Body of pancreas (tissue), 4 donors: ENCODE data around the gene TBCK. TPM values are rescaled to one million over a fixed set of nuclear protein-coding genes. Genes with fewer than 3 reads are reported as not detected.
A peak's percentile ranks its signal among the peaks of the same experiment; 100 is the strongest.

ENCODE experiments used
- ATAC-seq: fragments of 150-250 bp; one replicate; pipeline ENCODE4 v1.9.1; 2016
- DNase-seq, 4 donors: peaks; one replicate each; pipeline ENCODE4 v3.0.0-alpha.2; 2019
- H3K27ac ChIP-seq, 4 donors: fragments of 200-600 bp; sonication (generic); 1 replicate in 3 of 4; 2 replicates in 1 of 4; pipeline versions ENCODE4 v1.5.1 to v1.6.1; 2016 to 2019; ENCODE audit warnings: mild to moderate bottlenecking in 1 of 4, mixed read lengths in 1 of 4, moderate library complexity in 1 of 4
- H3K27me3 ChIP-seq, 2 donors: fragments of 200-600 bp; sonication (generic); one replicate each; pipeline ENCODE4 v1.6.0; 2016; ENCODE audit warnings: mild to moderate bottlenecking in 1 of 2
- H3K36me3 ChIP-seq, 2 donors: fragments of 200-600 bp; sonication (generic); replicated peaks in 1 of 2; 2 replicates each; pipeline ENCODE4 v1.5.1; 2016; ENCODE audit warnings: low read depth in 2 of 2; ENCODE audit not compliant: insufficient read depth in 1 of 2
- H3K4me1 ChIP-seq: fragments of 200-600 bp; sonication (generic); one replicate; pipeline ENCODE4 v1.6.0; 2016
- H3K4me3 ChIP-seq, 2 donors: fragments of 200-600 bp; sonication (generic); 1 replicate in 1 of 2; 2 replicates in 1 of 2; pipeline ENCODE4 v1.5.1; 2016 to 2019
- H3K9me3 ChIP-seq, 3 donors: fragments of 200-600 bp; sonication (generic); 1 replicate in 2 of 3; 2 replicates in 1 of 3; pipeline ENCODE4 v1.5.1; 2016
- POLR2A ChIP-seq, 3 donors: fragments of 450-650 bp; IDR thresholded peaks; one replicate each; pipeline ENCODE4 v1.6.1; 2016; ENCODE audit warnings: antibody characterized with exemption in 3 of 3, mild to moderate bottlenecking in 2 of 3
- WGBS, 2 donors: methylation state at CpG; one replicate each; pipeline ENCODE4 v1.1.5; 2017; 5-methylcytosine and 5-hydroxymethylcytosine counted together
- intact Hi-C: fragments of 100-400 bp; cut with DNase I; formaldehyde crosslinking; loops from one replicate; pipeline ENCODE4 v1.15.1; 2023
- total RNA-seq, 2 donors: library from RNA; depleted of rRNA; stranded (reverse); fragments of >200 nt; gene quantifications; one replicate each; pipeline ENCODE4 v1.1.0, GENCODE V29; 2016
- TF ChIP-seq, protein P1 (sequence below), 7 experiments: fragments of 450-650 bp in 4 of 7; fragments of 200-600 bp in 3 of 7; sonication (generic) in 3 of 7; IDR thresholded peaks; one replicate each; pipeline ENCODE4 v1.5.1; 2016 to 2019; ENCODE audit warnings: antibody characterized with exemption in 7 of 7

The TBCK gene
- total RNA-seq, 2 donors from 2014 or later = 24.7 to 28.5 TPM

GRCh38 chr4:106033469-106033868, 282.5 kb downstream of the TBCK start:
- peak overlapping the region in 1 of 4 donors; percentile 5 for H3K27ac ChIP-seq
- peaks cover 10% of the 10 kb centered on the region for H3K4me1 ChIP-seq
- TF ChIP-seq, protein P1, sequence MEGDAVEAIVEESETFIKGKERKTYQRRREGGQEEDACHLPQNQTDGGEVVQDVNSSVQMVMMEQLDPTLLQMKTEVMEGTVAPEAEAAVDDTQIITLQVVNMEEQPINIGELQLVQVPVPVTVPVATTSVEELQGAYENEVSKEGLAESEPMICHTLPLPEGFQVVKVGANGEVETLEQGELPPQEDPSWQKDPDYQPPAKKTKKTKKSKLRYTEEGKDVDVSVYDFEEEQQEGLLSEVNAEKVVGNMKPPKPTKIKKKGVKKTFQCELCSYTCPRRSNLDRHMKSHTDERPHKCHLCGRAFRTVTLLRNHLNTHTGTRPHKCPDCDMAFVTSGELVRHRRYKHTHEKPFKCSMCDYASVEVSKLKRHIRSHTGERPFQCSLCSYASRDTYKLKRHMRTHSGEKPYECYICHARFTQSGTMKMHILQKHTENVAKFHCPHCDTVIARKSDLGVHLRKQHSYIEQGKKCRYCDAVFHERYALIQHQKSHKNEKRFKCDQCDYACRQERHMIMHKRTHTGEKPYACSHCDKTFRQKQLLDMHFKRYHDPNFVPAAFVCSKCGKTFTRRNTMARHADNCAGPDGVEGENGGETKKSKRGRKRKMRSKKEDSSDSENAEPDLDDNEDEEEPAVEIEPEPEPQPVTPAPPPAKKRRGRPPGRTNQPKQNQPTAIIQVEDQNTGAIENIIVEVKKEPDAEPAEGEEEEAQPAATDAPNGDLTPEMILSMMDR (IDR thresholded peaks at IDR 0.05) = no peak
- no peak for TF ChIP-seq POLR2A (IDR thresholded peaks at IDR 0.05)
- DNase-seq = no peak
- ATAC-seq = no peak
- H3K36me3 ChIP-seq = no peaks in the 10 kb centered on the region
- H3K9me3 ChIP-seq = no peaks in the 10 kb centered on the region
- H3K27me3 ChIP-seq = no peaks in the 10 kb centered on the region
- intact Hi-C loops = no loop called here
- H3K4me3 ChIP-seq = no peak overlapping the region

DNA sequence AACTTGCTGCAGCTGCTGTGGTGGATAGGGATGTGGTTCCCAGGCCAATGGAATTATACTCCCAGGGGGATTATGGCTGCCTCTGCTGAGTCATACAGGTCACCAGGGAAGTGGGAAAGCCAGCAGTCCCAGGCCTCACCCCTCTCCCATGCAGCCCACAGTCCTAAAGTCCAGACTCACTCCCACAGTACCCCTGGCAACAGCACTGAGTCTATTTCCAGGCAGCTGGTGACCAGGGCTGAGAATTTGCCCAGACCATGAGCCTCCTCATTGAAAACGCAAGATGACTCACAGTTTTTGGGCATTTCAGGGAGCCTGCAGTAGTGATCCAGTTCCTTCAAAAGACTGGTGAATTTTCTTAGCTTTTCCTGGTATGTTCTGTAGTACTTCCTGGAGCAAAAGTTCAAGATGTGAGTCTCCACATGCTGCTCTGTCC, 283.1 kb downstream of the TBCK start:
- H3K27me3 ChIP-seq = no peaks in the 10 kb centered on the region
- H3K4me3 ChIP-seq = no peak overlapping the region
- peaks cover 7% of the 10 kb centered on the region for H3K4me1 ChIP-seq
- TF ChIP-seq, protein P1 (IDR thresholded peaks at IDR 0.05) = no peak
- no peak for TF ChIP-seq POLR2A (IDR thresholded peaks at IDR 0.05)
- ATAC-seq (no peak), DNase-seq (no peak)
- intact Hi-C loops = no loop called here
- no peaks in the 10 kb centered on the region for H3K9me3 ChIP-seq
- H3K36me3 ChIP-seq = no peaks in the 10 kb centered on the region
- H3K27ac ChIP-seq = no peak overlapping the region
- 43 to 56% methylated on average over 1 of the region's 1 CpG for WGBS, 2 donors

DNA sequence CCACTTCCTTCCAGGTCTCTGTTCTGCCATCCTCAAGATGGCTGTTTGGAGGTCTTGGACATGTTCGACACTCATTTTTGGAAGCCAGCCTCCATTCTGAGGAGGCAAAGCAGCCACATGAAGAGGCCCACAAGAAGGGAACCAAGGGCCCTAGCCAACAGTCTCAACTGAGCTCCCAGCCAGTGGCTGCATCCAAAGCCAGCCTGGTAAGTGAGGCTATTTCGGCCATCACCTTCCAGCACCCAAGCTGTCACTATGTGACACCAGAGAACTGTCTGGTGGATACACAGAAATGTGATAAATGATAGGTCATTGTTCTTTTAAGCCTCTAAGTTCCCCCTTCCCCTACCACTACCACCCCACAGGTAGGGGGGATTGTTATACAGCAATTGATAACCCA, 293.6 kb downstream of the TBCK start:
- ATAC-seq = no peak
- no peak overlapping the region for H3K4me3 ChIP-seq

GRCh38 chr4:106021737-106022410, 294.1 kb downstream of the TBCK start:
- H3K4me1 ChIP-seq = no peaks in the 10 kb centered on the region
- ATAC-seq (no peak), DNase-seq (no peak)
- no peak overlapping the region for H3K27ac ChIP-seq
- H3K4me3 ChIP-seq = no peak overlapping the region
- H3K9me3 ChIP-seq = peaks cover 0 to 9% (median 0%) of the 10 kb centered on the region in 3 donors
- no peaks in the 10 kb centered on the region for H3K27me3 ChIP-seq
- WGBS, 2 donors = 73 to 89% methylated on average over 5 of the region's 5 CpGs
- H3K36me3 ChIP-seq = no peaks in the 10 kb centered on the region
- intact Hi-C loops = no loop called here
- TF ChIP-seq, protein P1 (IDR thresholded peaks at IDR 0.05) = no peak
- no peak for TF ChIP-seq POLR2A (IDR thresholded peaks at IDR 0.05)

More for the DNA sequence above, 293.6 kb downstream of the TBCK start:
- intact Hi-C loops = no loop called here
- no peak overlapping the region for H3K27ac ChIP-seq
- TF ChIP-seq, protein P1 (IDR thresholded peaks at IDR 0.05) = no peak
- TF ChIP-seq POLR2A (IDR thresholded peaks at IDR 0.05) = no peak
- 81 to 90% methylated on average over 2 of the region's 2 CpGs for WGBS, 2 donors
- H3K4me1 ChIP-seq = no peaks in the 10 kb centered on the region
- H3K9me3 ChIP-seq = peaks cover 0 to 9% (median 0%) of the 10 kb centered on the region in 3 donors
- DNase-seq = no peak
- H3K27me3 ChIP-seq = no peaks in the 10 kb centered on the region
- no peaks in the 10 kb centered on the region for H3K36me3 ChIP-seq

DNA sequence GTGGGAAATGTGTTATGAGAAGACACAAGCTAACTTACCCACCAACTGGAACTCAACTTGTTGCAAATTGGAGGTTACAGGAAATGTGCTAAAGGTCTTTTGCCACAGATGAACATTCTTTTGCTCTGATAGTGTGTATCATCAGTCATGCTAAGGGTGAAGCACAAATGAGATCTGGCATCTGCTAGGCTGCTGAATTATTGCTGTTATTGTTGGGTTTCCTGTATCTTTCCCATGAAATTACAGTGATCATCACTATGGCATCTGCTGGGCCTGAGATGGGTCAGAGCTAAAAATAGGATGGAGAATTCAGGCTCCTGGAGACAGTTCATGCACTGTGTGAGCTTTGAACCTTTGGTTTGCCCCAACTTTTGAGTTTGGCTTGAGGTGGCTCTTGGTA, 296.2 kb downstream of the TBCK start:
- H3K4me1 ChIP-seq = no peaks in the 10 kb centered on the region
- ATAC-seq (no peak), DNase-seq (no peak)
- H3K27me3 ChIP-seq = no peaks in the 10 kb centered on the region
- no peak overlapping the region for H3K4me3 ChIP-seq
- TF ChIP-seq POLR2A (IDR thresholded peaks at IDR 0.05) = no peak
- TF ChIP-seq, protein P1 (IDR thresholded peaks at IDR 0.05) = no peak
- H3K36me3 ChIP-seq = no peaks in the 10 kb centered on the region
- H3K9me3 ChIP-seq = no peaks in the 10 kb centered on the region
- no peak overlapping the region for H3K27ac ChIP-seq
- intact Hi-C loops = no loop called here
